Activated naive CD4-positive, alpha-beta T cell treated with anti-CD3 and anti-CD28 coated beads, Interleukin-2, amount 50 U/mL, for 16 hours (primary cell): ENCODE results near the gene USP48.

Experiments
- DNase-seq: peaks from one replicate; pipeline ENCODE4 v3.0.0-alpha.2; 2020

Gene USP48

GRCh38 chr1:21664806-21665588 lies 118.0 kb downstream of the USP48 start:
- no peak for DNase-seq

- no peak for DNase-seq
Observed at GRCh38 chr1:21663951-21664805, 118.8 kb downstream of the USP48 start.

- DNase-seq = no peak
Observed at GRCh38 chr1:21663248-21663950, 119.5 kb downstream of the USP48 start.

- no peak for DNase-seq
Observed at GRCh38 chr1:21662426-21663247, 120.3 kb downstream of the USP48 start.

- no peak for DNase-seq
Observed at GRCh38 chr1:21661886-21662285, 121.1 kb downstream of the USP48 start.

GRCh38 chr1:21659924-21660326 lies 123.0 kb downstream of the USP48 start:
- no peak for DNase-seq

- peak; percentile 75 for DNase-seq
Observed at GRCh38 chr1:21659099-21659923, 123.6 kb downstream of the USP48 start.

GRCh38 chr1:21657456-21658190 lies 125.3 kb downstream of the USP48 start:
- no peak for DNase-seq

- DNase-seq = no peak
Observed at GRCh38 chr1:21655748-21656147, 127.2 kb downstream of the USP48 start.

- no peak for DNase-seq
Observed at GRCh38 chr1:21655259-21655658, 127.7 kb downstream of the USP48 start.

- no peak for DNase-seq
Observed at GRCh38 chr1:21654209-21654608, 128.7 kb downstream of the USP48 start.

GRCh38 chr1:21653744-21654100 lies 129.2 kb downstream of the USP48 start:
- DNase-seq = no peak

GRCh38 chr1:21652937-21653743 lies 129.8 kb downstream of the USP48 start:
- no peak for DNase-seq

- no peak for DNase-seq
Observed at GRCh38 chr1:21652101-21652936, 130.6 kb downstream of the USP48 start.

GRCh38 chr1:21651214-21652042 lies 131.5 kb downstream of the USP48 start:
- peak; percentile 56 for DNase-seq

- DNase-seq = no peak
Observed at GRCh38 chr1:21650400-21650799, 132.5 kb downstream of the USP48 start.

- DNase-seq = no peak
Observed at GRCh38 chr1:21649315-21649714, 133.6 kb downstream of the USP48 start.

GRCh38 chr1:21648791-21649190 lies 134.2 kb downstream of the USP48 start:
- DNase-seq = no peak
